ENCODE measurements around the gene VSTM2B.

Gene VSTM2B

DNA sequence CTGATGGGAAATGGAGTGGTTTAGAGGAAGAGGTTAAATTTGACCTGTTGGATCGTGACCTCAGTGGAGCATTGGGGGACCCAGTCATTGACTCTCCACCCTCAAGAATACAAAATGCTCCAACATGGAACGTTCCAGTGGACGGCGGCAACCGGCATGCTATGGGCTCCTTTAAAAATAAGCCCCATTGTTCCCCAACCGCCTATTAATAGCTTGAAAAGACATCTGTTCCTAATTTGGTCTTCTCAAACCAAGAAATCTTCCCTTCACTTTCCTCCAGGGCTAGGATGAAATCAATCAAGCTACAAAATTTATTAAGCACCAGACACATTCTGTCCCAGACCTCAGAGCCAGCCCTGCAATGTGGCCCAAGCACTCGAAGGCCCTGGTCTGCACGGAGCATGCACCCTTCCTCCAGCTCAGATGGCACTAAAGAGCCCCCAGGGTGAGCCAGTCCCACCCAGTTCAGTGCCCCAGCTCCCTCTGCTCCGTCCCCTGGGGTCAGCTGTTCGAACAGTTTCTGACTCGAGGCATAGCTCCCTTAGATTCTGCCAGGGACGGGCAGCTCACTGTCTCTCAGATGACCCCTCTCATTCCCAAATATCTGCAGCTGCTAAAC lies 22.5 kb upstream of the VSTM2B start:
- no peak overlapping the region for H3K4me2 ChIP-seq (ENCODE audit: low read length)
- no peak overlapping the region for H2AFZ ChIP-seq
- H3K9ac ChIP-seq, result no peak overlapping the region
- no peaks in the 10 kb centered on the region for H3K27me3 ChIP-seq (ENCODE audit: control insufficient read depth, insufficient read depth, low read length)
- TF ChIP-seq, protein P1, sequence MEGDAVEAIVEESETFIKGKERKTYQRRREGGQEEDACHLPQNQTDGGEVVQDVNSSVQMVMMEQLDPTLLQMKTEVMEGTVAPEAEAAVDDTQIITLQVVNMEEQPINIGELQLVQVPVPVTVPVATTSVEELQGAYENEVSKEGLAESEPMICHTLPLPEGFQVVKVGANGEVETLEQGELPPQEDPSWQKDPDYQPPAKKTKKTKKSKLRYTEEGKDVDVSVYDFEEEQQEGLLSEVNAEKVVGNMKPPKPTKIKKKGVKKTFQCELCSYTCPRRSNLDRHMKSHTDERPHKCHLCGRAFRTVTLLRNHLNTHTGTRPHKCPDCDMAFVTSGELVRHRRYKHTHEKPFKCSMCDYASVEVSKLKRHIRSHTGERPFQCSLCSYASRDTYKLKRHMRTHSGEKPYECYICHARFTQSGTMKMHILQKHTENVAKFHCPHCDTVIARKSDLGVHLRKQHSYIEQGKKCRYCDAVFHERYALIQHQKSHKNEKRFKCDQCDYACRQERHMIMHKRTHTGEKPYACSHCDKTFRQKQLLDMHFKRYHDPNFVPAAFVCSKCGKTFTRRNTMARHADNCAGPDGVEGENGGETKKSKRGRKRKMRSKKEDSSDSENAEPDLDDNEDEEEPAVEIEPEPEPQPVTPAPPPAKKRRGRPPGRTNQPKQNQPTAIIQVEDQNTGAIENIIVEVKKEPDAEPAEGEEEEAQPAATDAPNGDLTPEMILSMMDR (IDR thresholded peaks at IDR 0.05), result no peak
- H3K79me2 ChIP-seq, result no peaks in the 10 kb centered on the region
- H3K36me3 ChIP-seq (ENCODE audit: control insufficient read depth, insufficient read depth, low read length), result no peaks in the 10 kb centered on the region
- no peak overlapping the region for H3K4me3 ChIP-seq (ENCODE audit: low read depth, low read length)
- no peak overlapping the region for H3K27ac ChIP-seq
- no peaks in the 10 kb centered on the region for H3K4me1 ChIP-seq
- no peaks in the 10 kb centered on the region for H3K9me3 ChIP-seq (ENCODE audit: control insufficient read depth, low read length)

DNA sequence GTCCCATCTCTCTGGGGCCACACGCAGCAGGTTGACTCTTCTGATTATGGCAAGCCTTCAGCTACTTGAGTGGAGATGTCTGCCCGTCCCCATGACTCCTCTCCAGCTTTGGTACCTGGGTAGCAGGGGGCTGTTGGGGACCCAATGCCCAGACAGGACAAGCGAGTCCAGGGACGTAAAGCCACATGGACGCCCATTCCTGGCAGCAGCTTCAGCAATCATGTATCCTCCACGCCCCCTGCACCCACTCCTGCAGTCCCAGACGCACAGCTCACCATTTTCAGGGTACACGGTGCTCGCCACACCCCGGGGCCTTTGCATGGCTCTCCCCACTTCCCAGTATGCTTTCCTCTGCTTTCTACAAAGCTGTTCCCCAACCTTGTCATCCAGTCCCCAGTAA lies 22.0 kb upstream of the VSTM2B start:
- Histone ChIP-seq H3K4me3 (ENCODE audit: low read depth, low read length) (no peak overlapping the region), H3K27ac (no peak overlapping the region), H3K9me3 (ENCODE audit: control insufficient read depth, low read length) (no peaks in the 10 kb centered on the region), H3K36me3 (ENCODE audit: control insufficient read depth, insufficient read depth, low read length) (no peaks in the 10 kb centered on the region), H3K4me1 (no peaks in the 10 kb centered on the region), H3K9ac (no peak overlapping the region), H3K27me3 (ENCODE audit: control insufficient read depth, insufficient read depth, low read length) (no peaks in the 10 kb centered on the region), H3K4me2 (ENCODE audit: low read length) (no peak overlapping the region), H3K79me2 (no peaks in the 10 kb centered on the region), H2AFZ (no peak overlapping the region)
- TF ChIP-seq, protein P1 (IDR thresholded peaks at IDR 0.05), result no peak

DNA sequence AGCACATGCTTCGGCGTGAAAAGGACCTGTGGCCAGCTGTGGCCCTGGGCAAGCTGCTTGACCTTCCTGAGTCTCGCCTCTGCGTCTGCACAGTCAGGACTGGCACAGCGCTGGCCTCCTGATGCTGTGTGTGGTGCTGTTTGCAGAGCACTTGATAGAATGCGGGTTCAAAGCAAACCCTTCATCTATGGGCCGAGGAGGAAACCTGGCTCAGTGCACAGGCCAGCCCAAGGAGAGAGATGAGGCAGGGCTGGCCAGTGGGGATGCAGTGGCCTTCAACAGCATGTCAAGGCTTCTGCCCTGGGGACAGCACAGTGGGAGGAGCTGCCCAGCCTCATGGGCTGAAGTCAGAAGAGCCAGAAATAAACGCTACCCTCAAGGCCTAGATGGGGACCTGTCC lies 21.3 kb upstream of the VSTM2B start:
- TF ChIP-seq, protein P1 (IDR thresholded peaks at IDR 0.05), result no peak
- Histone ChIP-seq H3K79me2 (no peaks in the 10 kb centered on the region), H3K9ac (no peak overlapping the region), H3K4me1 (no peaks in the 10 kb centered on the region), H3K27ac (no peak overlapping the region), H3K36me3 (ENCODE audit: control insufficient read depth, insufficient read depth, low read length) (no peaks in the 10 kb centered on the region), H3K9me3 (ENCODE audit: control insufficient read depth, low read length) (no peaks in the 10 kb centered on the region), H3K27me3 (ENCODE audit: control insufficient read depth, insufficient read depth, low read length) (no peaks in the 10 kb centered on the region), H3K4me3 (ENCODE audit: low read depth, low read length) (no peak overlapping the region), H2AFZ (no peak overlapping the region), H3K4me2 (ENCODE audit: low read length) (no peak overlapping the region)

DNA sequence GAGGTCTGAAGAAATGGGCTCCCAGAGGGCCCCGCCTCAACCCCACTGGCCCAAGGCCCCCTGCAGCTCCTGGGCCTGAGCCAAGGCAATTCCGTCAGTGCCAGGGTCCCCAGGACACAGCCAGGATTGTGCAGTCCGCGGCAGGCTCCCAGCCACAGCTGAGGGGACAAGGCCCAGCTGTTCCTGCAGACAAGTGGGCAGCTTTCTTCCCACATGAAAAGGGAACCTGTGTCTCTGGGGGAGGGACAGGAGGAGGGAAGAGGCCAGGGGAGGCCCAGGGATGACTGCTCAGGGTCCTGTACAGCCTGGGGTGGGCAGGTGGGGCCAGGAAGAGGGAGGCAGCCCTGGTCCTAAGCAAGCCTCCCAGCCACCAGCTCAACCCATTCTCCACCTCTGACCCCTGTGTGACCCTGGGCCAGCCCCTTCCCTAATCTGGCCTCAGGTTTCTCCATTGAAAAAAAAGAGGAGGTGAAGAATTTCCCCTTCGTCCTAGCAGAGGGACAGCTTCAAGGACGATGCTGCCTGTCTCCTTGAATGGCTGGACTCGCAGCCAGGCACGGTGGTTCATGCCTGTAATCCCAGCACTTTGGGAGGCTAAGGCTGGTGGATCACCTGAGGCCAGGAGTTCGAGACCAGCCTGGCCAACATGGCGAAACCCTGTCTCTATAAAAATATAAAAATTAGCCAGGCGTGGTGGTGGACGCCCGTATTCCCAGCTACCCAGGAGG lies 20.5 kb upstream of the VSTM2B start:
- no peak overlapping the region for H3K4me3 ChIP-seq (ENCODE audit: low read depth, low read length)
- H3K4me1 ChIP-seq, result no peaks in the 10 kb centered on the region
- no peaks in the 10 kb centered on the region for H3K27me3 ChIP-seq (ENCODE audit: control insufficient read depth, insufficient read depth, low read length)
- no peak overlapping the region for H2AFZ ChIP-seq
- TF ChIP-seq, protein P1 (IDR thresholded peaks at IDR 0.05), result no peak
- H3K79me2 ChIP-seq, result no peaks in the 10 kb centered on the region
- no peak overlapping the region for H3K4me2 ChIP-seq (ENCODE audit: low read length)
- H3K36me3 ChIP-seq (ENCODE audit: control insufficient read depth, insufficient read depth, low read length), result no peaks in the 10 kb centered on the region
- H3K9ac ChIP-seq, result no peak overlapping the region
- no peak overlapping the region for H3K27ac ChIP-seq
- no peaks in the 10 kb centered on the region for H3K9me3 ChIP-seq (ENCODE audit: control insufficient read depth, low read length)

DNA sequence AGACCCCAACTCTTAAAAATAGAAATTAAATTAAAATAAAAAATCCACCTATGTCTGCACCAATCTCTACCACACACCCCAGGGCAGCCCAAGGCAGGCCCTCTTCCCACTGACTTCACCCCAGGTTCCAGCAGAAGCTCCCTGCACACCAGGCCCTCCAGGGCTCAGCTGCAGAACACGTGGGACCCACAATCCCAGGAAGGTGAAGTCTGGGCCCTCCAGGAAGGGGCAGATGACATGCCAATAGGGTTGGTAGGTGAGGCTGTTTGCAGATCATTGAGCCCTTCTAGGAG lies 19.2 kb upstream of the VSTM2B start:
- no peak overlapping the region for H3K9ac ChIP-seq
- no peaks in the 10 kb centered on the region for H3K27me3 ChIP-seq (ENCODE audit: control insufficient read depth, insufficient read depth, low read length)
- H3K4me1 ChIP-seq, result no peaks in the 10 kb centered on the region
- no peak overlapping the region for H3K4me3 ChIP-seq (ENCODE audit: low read depth, low read length)
- no peaks in the 10 kb centered on the region for H3K79me2 ChIP-seq
- no peaks in the 10 kb centered on the region for H3K36me3 ChIP-seq (ENCODE audit: control insufficient read depth, insufficient read depth, low read length)
- no peak overlapping the region for H3K4me2 ChIP-seq (ENCODE audit: low read length)
- H2AFZ ChIP-seq, result no peak overlapping the region
- no peaks in the 10 kb centered on the region for H3K9me3 ChIP-seq (ENCODE audit: control insufficient read depth, low read length)
- TF ChIP-seq, protein P1 (IDR thresholded peaks at IDR 0.05), result no peak
- H3K27ac ChIP-seq, result no peak overlapping the region
